ENCODE results near the gene PRKAR1A.

- TF ChIP-seq CTCF (IDR thresholded peaks at IDR 0.05; ENCODE audit: low read depth, low read length, poor library complexity, severe bottlenecking) (no peak), EZH2phosphoT487 (IDR thresholded peaks at IDR 0.05; ENCODE audit: borderline replicate concordance, low read length) (no peak)
Measured at GRCh38 chr17:68541816-68542215, 29.6 kb downstream of the PRKAR1A start.

Data from DOHH2 (cell line).